Measurements from ENCODE around the gene DENND10. TPM values are rescaled to one million over a fixed set of nuclear protein-coding genes. Genes with fewer than 3 reads are reported as not detected.

Gene DENND10
- total RNA-seq, 2 donors from 2014 or later = 31.2 to 42.4 TPM

DNA sequence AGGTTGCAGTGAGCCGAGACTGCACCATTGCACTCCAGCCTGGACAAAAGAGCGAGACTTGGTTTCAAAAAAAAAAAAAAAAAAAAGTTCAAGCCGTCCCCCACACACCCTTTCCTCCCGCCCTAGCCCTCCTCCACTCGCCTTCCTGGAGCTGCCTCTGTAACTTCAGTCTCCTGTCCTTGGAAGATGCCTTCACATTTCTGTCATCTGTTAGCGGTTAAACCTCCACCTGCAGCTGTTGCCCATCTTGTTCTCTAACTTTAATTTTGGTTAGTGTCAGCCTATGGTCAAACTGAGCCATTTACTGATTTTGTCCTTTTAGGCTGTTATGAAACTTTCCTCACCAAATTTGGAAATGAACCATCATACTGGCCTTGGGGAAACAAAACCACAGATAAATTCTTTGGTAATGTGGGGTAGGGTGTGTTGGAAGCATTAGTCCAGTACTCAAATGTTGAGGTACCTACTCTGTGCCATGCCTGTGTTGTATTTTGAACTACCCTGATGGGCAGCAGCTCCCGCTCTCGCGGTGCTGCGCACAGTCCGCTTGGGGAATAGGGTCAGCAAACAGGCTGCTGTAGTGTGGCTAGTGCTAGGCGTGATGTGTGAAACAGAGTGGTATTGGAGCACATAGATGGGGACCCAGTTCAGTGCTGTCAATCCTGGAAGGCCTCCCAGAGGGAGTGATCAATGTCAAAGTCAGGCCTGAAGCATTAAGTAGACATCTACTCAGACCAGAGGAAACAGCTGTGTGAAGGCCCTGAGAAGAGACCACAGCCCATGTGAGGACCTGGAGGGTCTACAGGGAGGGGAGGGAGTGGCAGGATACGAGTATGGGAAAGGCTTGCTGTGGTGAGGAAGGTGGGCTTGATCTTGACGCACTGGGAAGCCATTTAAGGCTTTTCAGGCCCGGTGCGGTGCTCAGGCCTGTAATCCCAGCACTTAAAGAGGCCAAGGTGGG, 34.7 kb downstream of the DENND10 start:
- Histone ChIP-seq H3K36me3 (no peaks in the 10 kb centered on the region), H3K4me1 (replicated peaks) (no peaks in the 10 kb centered on the region), H3K27ac (no peak overlapping the region), H3K9me3 (no peaks in the 10 kb centered on the region), H3K27me3 (replicated peaks; ENCODE audit: insufficient read depth) (no peaks in the 10 kb centered on the region), H3K4me3 (no peak overlapping the region)
- DNase-seq (ENCODE audit: low spot score) = no peak
- intact Hi-C loops (cut with DNase I) = no loop called here
- 94% methylated on average over 16 of the region's 16 CpGs for WGBS
- TF ChIP-seq POLR2AphosphoS5 (IDR thresholded peaks at IDR 0.05) (no peak), POLR2A (IDR thresholded peaks at IDR 0.05) (no peak)
- TF ChIP-seq, protein P1, sequence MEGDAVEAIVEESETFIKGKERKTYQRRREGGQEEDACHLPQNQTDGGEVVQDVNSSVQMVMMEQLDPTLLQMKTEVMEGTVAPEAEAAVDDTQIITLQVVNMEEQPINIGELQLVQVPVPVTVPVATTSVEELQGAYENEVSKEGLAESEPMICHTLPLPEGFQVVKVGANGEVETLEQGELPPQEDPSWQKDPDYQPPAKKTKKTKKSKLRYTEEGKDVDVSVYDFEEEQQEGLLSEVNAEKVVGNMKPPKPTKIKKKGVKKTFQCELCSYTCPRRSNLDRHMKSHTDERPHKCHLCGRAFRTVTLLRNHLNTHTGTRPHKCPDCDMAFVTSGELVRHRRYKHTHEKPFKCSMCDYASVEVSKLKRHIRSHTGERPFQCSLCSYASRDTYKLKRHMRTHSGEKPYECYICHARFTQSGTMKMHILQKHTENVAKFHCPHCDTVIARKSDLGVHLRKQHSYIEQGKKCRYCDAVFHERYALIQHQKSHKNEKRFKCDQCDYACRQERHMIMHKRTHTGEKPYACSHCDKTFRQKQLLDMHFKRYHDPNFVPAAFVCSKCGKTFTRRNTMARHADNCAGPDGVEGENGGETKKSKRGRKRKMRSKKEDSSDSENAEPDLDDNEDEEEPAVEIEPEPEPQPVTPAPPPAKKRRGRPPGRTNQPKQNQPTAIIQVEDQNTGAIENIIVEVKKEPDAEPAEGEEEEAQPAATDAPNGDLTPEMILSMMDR (IDR thresholded peaks at IDR 0.05) = no peak

DNA sequence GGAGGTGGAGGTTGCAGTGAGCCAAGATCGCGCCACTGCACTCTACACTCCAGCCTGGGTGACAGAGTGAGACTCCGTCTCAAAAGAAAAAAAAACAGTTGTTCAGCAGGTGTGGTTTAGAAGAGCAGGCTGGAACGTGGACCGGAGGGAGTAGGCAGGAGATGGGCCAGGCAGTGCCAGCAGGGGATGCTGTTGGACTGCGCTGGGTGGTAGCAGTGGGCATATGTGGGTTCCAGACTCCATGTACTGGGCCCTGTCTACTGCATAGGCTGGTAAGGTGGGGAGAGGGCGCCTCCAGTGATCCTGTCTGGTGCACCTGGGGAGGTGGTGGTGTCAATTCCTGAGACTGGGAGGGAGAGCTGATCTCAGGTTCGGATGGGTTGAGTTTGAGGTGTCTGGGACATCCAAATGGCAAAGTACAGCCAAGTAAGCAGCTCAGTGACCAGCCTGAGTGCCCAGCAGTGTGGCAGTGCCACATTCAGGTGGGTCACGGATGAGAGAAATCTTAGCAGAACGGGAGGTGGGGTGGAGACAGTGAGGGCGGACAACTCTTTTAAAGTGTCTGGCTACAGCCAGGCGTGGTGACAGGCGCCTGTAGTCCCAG, 35.7 kb downstream of the DENND10 start:
- 75% methylated on average over 13 of the region's 13 CpGs for WGBS
- H3K36me3 ChIP-seq = no peaks in the 10 kb centered on the region
- peak; percentile 11 for DNase-seq (ENCODE audit: low spot score)

DNA sequence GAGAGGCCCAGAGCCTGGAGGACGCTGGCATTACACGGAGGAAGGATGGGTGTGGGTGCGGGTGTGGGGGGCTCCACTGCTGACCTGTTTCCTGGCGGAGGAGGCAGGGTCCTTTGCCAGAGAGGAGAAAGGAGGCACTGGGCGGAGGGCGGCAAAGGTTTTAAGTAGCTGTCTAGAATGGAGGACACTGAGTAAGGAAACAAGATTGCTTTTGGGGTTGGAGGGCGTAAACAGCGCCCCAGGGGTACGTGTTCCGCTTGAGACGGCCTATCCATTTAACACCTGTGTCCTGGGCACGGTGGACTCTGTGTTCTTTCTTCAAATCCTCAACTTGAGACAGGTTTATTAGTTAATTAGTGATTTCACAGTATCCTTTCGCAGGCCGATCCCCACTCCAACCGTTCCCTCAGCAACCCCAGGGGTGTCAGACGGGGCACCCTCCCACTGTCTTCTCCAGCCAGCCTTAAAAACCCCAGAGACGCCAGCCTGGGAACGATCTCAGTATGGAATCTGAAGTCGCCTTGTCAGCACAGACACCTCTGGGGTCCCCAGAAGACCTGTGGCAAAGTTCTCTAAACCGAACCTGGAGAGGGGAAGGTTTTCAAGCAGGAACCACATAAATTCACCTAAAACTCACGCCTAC, 36.8 kb downstream of the DENND10 start:
- 83% methylated on average over 21 of the region's 21 CpGs for WGBS
- no peak overlapping the region for H3K4me3 ChIP-seq
- H3K9me3 ChIP-seq = no peaks in the 10 kb centered on the region
- no peaks in the 10 kb centered on the region for H3K27me3 ChIP-seq (replicated peaks; ENCODE audit: insufficient read depth)
- H3K27ac ChIP-seq = no peak overlapping the region
- intact Hi-C loops (cut with DNase I) = no loop called here
- no peak for DNase-seq (ENCODE audit: low spot score)
- TF ChIP-seq POLR2AphosphoS5 (IDR thresholded peaks at IDR 0.05) (no peak), POLR2A (IDR thresholded peaks at IDR 0.05) (no peak)
- TF ChIP-seq, protein P1 (IDR thresholded peaks at IDR 0.05) = no peak
- H3K36me3 ChIP-seq = no peaks in the 10 kb centered on the region
- H3K4me1 ChIP-seq (replicated peaks) = no peaks in the 10 kb centered on the region

More for the DNA sequence above, 35.7 kb downstream of the DENND10 start:
- Histone ChIP-seq H3K27me3 (replicated peaks; ENCODE audit: insufficient read depth) (no peaks in the 10 kb centered on the region), H3K4me3 (no peak overlapping the region), H3K4me1 (replicated peaks) (no peaks in the 10 kb centered on the region), H3K9me3 (no peaks in the 10 kb centered on the region), H3K27ac (no peak overlapping the region)
- intact Hi-C loops (cut with DNase I) = no loop called here
- TF ChIP-seq, protein P1 (IDR thresholded peaks at IDR 0.05) = peak in 2 of 4 experiments; percentile 19 to 46
- no peak for TF ChIP-seq POLR2A (IDR thresholded peaks at IDR 0.05)

DNA sequence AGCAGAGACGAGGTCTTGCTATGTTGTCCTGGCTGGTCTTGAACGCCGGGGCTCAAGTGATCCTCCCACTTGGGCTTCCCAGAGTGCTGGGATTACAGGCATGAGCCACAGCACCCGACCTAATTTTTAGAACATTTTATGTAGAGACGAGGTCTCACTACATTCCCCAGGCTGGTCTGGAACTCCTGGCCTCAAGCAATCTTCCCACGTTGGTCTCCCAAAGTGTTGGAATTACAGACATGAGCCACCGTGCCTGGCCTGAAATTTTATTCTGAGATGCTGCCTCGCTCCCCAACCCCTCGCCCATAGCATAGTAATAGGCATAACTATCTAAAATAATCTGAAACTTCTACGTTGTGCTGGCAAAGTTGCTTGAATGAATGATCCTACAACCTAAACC, 39.7 kb downstream of the DENND10 start:
- intact Hi-C loops (cut with DNase I) = no loop called here
- 85% methylated on average over 10 of the region's 10 CpGs for WGBS

More for the DNA sequence above, 39.7 kb downstream of the DENND10 start:
- no peaks in the 10 kb centered on the region for H3K4me1 ChIP-seq (replicated peaks)
- H3K4me3 ChIP-seq = no peak overlapping the region
- DNase-seq (ENCODE audit: low spot score) = no peak
- TF ChIP-seq POLR2A (IDR thresholded peaks at IDR 0.05) (no peak), POLR2AphosphoS5 (IDR thresholded peaks at IDR 0.05) (no peak)
- TF ChIP-seq, protein P1 (IDR thresholded peaks at IDR 0.05) = no peak
- no peaks in the 10 kb centered on the region for H3K9me3 ChIP-seq
- peaks cover 0 to 3% of the 10 kb centered on the region in 2 donors for H3K36me3 ChIP-seq
- no peak overlapping the region for H3K27ac ChIP-seq
- no peaks in the 10 kb centered on the region for H3K27me3 ChIP-seq (replicated peaks; ENCODE audit: insufficient read depth)
